ENCODE data around the gene PSMG3.

The PSMG3 gene

DNA sequence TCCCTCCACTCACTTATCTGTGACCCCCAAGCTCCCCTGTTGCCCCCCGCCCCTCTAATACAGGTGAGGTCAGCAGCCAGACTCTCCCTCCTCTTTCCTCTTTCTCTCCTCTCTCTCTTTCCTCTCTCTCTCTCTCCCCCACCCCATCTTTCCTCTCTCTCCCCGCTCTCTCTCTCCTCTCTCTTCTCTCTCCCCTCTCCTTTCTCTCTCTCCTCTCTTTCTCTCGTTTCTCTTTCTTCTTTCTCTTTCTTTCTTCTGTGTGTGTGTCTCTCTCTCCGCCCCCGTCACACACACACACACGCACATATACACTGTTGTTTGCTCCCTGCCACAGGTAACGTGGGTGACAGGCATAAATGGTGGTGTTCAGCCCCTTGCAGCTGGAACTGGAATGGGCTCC is 37.2 kb upstream of the PSMG3 start:
- H3K27me3 ChIP-seq (ENCODE audit: control insufficient read depth, insufficient read depth, low read length) = no peaks in the 10 kb centered on the region
- no peak overlapping the region for H3K27ac ChIP-seq (ENCODE audit: low read depth, low read length)
- H3K4me1 ChIP-seq (ENCODE audit: control insufficient read depth, insufficient read depth, low read length) = peaks cover 6% of the 10 kb centered on the region

GRCh38 chr7:1604383-1604782 is 34.6 kb upstream of the PSMG3 start:
- Histone ChIP-seq H3K4me1 (ENCODE audit: control insufficient read depth, insufficient read depth, low read length) (peaks cover 6% of the 10 kb centered on the region), H3K36me3 (ENCODE audit: control insufficient read depth, insufficient read depth, low read length) (no peaks in the 10 kb centered on the region), H3K9me3 (ENCODE audit: control insufficient read depth, insufficient read depth, low read depth, low read length) (no peaks in the 10 kb centered on the region), H3K9ac (ENCODE audit: low read length) (no peak overlapping the region), H3K4me3 (ENCODE audit: low read depth, low read length) (no peak overlapping the region), H3K27ac (ENCODE audit: low read depth, low read length) (no peak overlapping the region), H3K27me3 (ENCODE audit: control insufficient read depth, insufficient read depth, low read length) (no peaks in the 10 kb centered on the region)

More for the DNA sequence above, 37.2 kb upstream of the PSMG3 start:
- H3K36me3 ChIP-seq (ENCODE audit: control insufficient read depth, insufficient read depth, low read length) = no peaks in the 10 kb centered on the region
- no peaks in the 10 kb centered on the region for H3K9me3 ChIP-seq (ENCODE audit: control insufficient read depth, insufficient read depth, low read depth, low read length)
- H3K9ac ChIP-seq (ENCODE audit: low read length) = no peak overlapping the region
- no peak overlapping the region for H3K4me3 ChIP-seq (ENCODE audit: low read depth, low read length)

DNA sequence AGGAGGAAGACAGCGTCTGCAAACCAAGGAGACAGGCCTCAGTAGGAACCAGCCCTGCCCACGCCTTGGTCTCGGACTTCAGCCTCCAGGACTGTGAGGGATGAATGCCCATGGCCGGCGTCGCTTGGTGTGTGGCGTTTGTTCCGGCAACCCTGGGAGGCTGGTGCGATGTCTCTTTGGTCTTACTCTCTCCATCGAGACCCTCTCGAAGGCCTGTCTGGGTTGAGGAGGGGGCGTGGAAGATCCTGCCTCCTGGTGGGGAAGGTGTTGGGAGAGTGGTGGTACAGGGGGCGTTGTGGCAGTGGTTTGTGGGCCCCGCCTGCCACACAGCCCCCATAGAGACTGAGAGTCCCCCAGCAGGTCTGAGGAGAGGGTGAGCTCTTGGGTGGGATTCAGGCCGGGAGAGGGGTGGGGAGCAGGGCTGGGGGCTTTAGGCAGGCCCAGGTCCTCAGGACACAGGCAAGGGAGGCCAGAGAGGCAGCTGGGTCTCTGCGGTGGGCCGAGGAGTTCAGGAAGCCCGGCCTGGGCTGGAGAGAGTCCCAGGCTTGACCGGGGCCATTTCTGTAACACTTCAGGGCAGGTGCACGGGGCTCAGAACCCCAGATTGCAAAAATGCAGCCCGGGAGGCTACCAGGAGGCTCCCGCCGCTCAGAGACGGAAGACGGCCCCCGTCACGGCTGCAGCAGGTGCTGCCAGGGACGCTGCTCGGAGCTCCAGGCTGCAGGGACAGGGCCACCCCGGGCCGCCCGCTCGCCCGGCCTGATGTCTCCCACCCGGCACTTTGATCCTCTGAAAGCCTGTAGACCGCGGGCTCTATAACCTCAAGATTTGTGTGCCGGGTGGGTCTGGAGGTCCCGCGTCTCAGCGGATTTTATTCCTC is 33.8 kb upstream of the PSMG3 start:
- H3K27me3 ChIP-seq (ENCODE audit: control insufficient read depth, insufficient read depth, low read length) = no peaks in the 10 kb centered on the region
- no peak overlapping the region for H3K9ac ChIP-seq (ENCODE audit: low read length)
- H3K36me3 ChIP-seq (ENCODE audit: control insufficient read depth, insufficient read depth, low read length) = no peaks in the 10 kb centered on the region
- H3K4me3 ChIP-seq (ENCODE audit: low read depth, low read length) = no peak overlapping the region
- no peaks in the 10 kb centered on the region for H3K9me3 ChIP-seq (ENCODE audit: control insufficient read depth, insufficient read depth, low read depth, low read length)
- H3K27ac ChIP-seq (ENCODE audit: low read depth, low read length) = no peak overlapping the region
- H3K4me1 ChIP-seq (ENCODE audit: control insufficient read depth, insufficient read depth, low read length) = peaks cover 6% of the 10 kb centered on the region

DNA sequence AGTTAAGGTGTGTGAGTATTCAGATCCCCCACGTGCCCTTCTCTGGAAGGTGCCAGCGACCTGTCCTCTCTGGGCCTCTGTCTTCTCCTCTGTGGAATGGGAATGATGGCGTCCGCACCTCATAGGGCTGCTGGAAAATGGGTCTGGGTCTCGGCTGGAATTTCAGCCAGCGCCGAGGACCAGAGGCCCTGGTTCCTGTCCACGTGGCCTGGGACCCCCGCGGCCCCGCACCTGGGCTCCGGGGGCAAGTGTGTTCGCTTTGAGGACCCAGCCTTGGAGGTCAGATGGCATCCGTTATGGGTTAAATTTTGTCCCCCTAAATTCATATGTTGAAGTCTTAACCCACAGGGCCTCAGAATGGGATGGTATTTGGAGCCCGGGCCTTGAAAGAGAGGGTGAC is 32.6 kb upstream of the PSMG3 start:
- H3K36me3 ChIP-seq (ENCODE audit: control insufficient read depth, insufficient read depth, low read length) = no peaks in the 10 kb centered on the region
- peak overlapping the region; percentile 12 for H3K9ac ChIP-seq (ENCODE audit: low read length)
- no peaks in the 10 kb centered on the region for H3K9me3 ChIP-seq (ENCODE audit: control insufficient read depth, insufficient read depth, low read depth, low read length)
- no peak overlapping the region for H3K4me3 ChIP-seq (ENCODE audit: low read depth, low read length)
- H3K27ac ChIP-seq (ENCODE audit: low read depth, low read length) = no peak overlapping the region
- peaks cover 3% of the 10 kb centered on the region for H3K4me1 ChIP-seq (ENCODE audit: control insufficient read depth, insufficient read depth, low read length)
- H3K27me3 ChIP-seq (ENCODE audit: control insufficient read depth, insufficient read depth, low read length) = no peaks in the 10 kb centered on the region

- no peaks in the 10 kb centered on the region for H3K27me3 ChIP-seq (ENCODE audit: control insufficient read depth, insufficient read depth, low read length)
- H3K36me3 ChIP-seq (ENCODE audit: control insufficient read depth, insufficient read depth, low read length) = no peaks in the 10 kb centered on the region
- peak overlapping the region; percentile 12 for H3K9ac ChIP-seq (ENCODE audit: low read length)
- no peak overlapping the region for H3K27ac ChIP-seq (ENCODE audit: low read depth, low read length)
- no peak overlapping the region for H3K4me3 ChIP-seq (ENCODE audit: low read depth, low read length)
- no peaks in the 10 kb centered on the region for H3K9me3 ChIP-seq (ENCODE audit: control insufficient read depth, insufficient read depth, low read depth, low read length)
- no peaks in the 10 kb centered on the region for H3K4me1 ChIP-seq (ENCODE audit: control insufficient read depth, insufficient read depth, low read length)
Observed at GRCh38 chr7:1601956-1602355, 32.1 kb upstream of the PSMG3 start.

GRCh38 chr7:1599640-1600395 is 30.0 kb upstream of the PSMG3 start:
- Histone ChIP-seq H3K9ac (ENCODE audit: low read length) (no peak overlapping the region), H3K36me3 (ENCODE audit: control insufficient read depth, insufficient read depth, low read length) (no peaks in the 10 kb centered on the region), H3K27ac (ENCODE audit: low read depth, low read length) (no peak overlapping the region), H3K9me3 (ENCODE audit: control insufficient read depth, insufficient read depth, low read depth, low read length) (no peaks in the 10 kb centered on the region), H3K4me1 (ENCODE audit: control insufficient read depth, insufficient read depth, low read length) (no peaks in the 10 kb centered on the region), H3K4me3 (ENCODE audit: low read depth, low read length) (no peak overlapping the region), H3K27me3 (ENCODE audit: control insufficient read depth, insufficient read depth, low read length) (peaks cover 4% of the 10 kb centered on the region; the same call in 1 of the 2 replicates)

- no peaks in the 10 kb centered on the region for H3K9me3 ChIP-seq (ENCODE audit: control insufficient read depth, insufficient read depth, low read depth, low read length)
- no peak overlapping the region for H3K27ac ChIP-seq (ENCODE audit: low read depth, low read length)
- H3K4me1 ChIP-seq (ENCODE audit: control insufficient read depth, insufficient read depth, low read length) = no peaks in the 10 kb centered on the region
- no peak overlapping the region for H3K9ac ChIP-seq (ENCODE audit: low read length)
- peaks cover 5% of the 10 kb centered on the region; the same call in 1 of the 2 replicates for H3K27me3 ChIP-seq (ENCODE audit: control insufficient read depth, insufficient read depth, low read length)
- no peaks in the 10 kb centered on the region for H3K36me3 ChIP-seq (ENCODE audit: control insufficient read depth, insufficient read depth, low read length)
- H3K4me3 ChIP-seq (ENCODE audit: low read depth, low read length) = no peak overlapping the region
Observed at GRCh38 chr7:1598961-1599639, 29.3 kb upstream of the PSMG3 start.

DNA sequence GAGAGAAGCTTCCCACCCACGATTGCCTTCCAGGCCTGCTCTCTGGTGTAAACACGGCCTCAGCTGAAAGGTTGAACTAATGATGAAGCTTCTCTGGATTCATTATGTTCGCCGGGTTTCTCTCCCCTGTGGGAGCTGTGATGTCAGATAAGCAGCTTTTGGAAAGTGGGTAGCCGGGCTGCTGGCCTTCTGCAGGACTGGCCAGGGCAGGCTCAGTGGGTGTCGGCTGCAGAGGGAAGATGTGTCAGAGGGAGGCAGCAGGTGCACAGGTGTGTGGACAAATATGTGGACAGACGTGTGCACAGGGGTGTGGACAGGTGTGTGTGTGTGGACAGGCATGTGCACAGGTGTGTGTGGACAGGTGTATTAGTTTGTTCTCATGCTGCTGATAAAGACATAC is 28.5 kb upstream of the PSMG3 start:
- Histone ChIP-seq H3K9ac (ENCODE audit: low read length) (no peak overlapping the region), H3K27ac (ENCODE audit: low read depth, low read length) (no peak overlapping the region), H3K4me3 (ENCODE audit: low read depth, low read length) (no peak overlapping the region), H3K27me3 (ENCODE audit: control insufficient read depth, insufficient read depth, low read length) (peaks cover 5% of the 10 kb centered on the region; the same call in 1 of the 2 replicates), H3K4me1 (ENCODE audit: control insufficient read depth, insufficient read depth, low read length) (no peaks in the 10 kb centered on the region), H3K9me3 (ENCODE audit: control insufficient read depth, insufficient read depth, low read depth, low read length) (no peaks in the 10 kb centered on the region), H3K36me3 (ENCODE audit: control insufficient read depth, insufficient read depth, low read length) (no peaks in the 10 kb centered on the region)

GRCh38 chr7:1597791-1598190 is 28.0 kb upstream of the PSMG3 start:
- Histone ChIP-seq H3K27ac (ENCODE audit: low read depth, low read length) (no peak overlapping the region), H3K36me3 (ENCODE audit: control insufficient read depth, insufficient read depth, low read length) (no peaks in the 10 kb centered on the region), H3K4me3 (ENCODE audit: low read depth, low read length) (no peak overlapping the region), H3K27me3 (ENCODE audit: control insufficient read depth, insufficient read depth, low read length) (peaks cover 5% of the 10 kb centered on the region; the same call in 1 of the 2 replicates), H3K4me1 (ENCODE audit: control insufficient read depth, insufficient read depth, low read length) (no peaks in the 10 kb centered on the region), H3K9ac (ENCODE audit: low read length) (no peak overlapping the region), H3K9me3 (ENCODE audit: control insufficient read depth, insufficient read depth, low read depth, low read length) (no peaks in the 10 kb centered on the region)

- Histone ChIP-seq H3K4me1 (ENCODE audit: control insufficient read depth, insufficient read depth, low read length) (no peaks in the 10 kb centered on the region), H3K27me3 (ENCODE audit: control insufficient read depth, insufficient read depth, low read length) (peaks cover 5% of the 10 kb centered on the region; the same call in 1 of the 2 replicates), H3K4me3 (ENCODE audit: low read depth, low read length) (no peak overlapping the region), H3K27ac (ENCODE audit: low read depth, low read length) (no peak overlapping the region), H3K36me3 (ENCODE audit: control insufficient read depth, insufficient read depth, low read length) (no peaks in the 10 kb centered on the region), H3K9ac (ENCODE audit: low read length) (no peak overlapping the region), H3K9me3 (ENCODE audit: control insufficient read depth, insufficient read depth, low read depth, low read length) (no peaks in the 10 kb centered on the region)
Observed at GRCh38 chr7:1597066-1597760, 27.4 kb upstream of the PSMG3 start.

Data from HUES6 (cell line).